ENCODE data around the gene GARRE1.

GRCh38 chr19:34300380-34300779 is 46.0 kb downstream of the GARRE1 start:
- TF ChIP-seq CTCF (IDR thresholded peaks at IDR 0.05) = no peak
- no peak for TF ChIP-seq POLR2A (IDR thresholded peaks at IDR 0.05)

All from right lobe of liver (tissue), 4 donors.